ENCODE measurements around the gene TCTN1.

DNA sequence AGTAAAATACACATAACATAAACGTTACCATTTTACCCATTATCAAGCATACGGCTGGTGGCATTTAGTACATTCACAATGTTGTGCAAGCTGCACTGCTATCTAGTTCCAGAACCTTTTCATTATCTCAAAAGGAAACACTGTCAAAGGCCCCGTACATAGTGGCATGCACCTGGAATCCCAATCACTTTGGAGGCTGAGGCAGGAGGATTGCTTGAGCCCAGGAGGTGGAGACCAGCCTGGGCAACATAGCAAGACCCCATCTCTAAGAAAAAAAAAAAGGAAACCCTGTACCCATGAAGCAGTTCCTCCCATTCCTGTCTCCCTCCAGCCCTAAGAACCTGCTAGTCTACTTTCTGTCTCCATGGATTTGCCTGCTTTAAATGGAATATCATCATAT is 82.4 kb downstream of the TCTN1 start:
- TF ChIP-seq, protein P1, sequence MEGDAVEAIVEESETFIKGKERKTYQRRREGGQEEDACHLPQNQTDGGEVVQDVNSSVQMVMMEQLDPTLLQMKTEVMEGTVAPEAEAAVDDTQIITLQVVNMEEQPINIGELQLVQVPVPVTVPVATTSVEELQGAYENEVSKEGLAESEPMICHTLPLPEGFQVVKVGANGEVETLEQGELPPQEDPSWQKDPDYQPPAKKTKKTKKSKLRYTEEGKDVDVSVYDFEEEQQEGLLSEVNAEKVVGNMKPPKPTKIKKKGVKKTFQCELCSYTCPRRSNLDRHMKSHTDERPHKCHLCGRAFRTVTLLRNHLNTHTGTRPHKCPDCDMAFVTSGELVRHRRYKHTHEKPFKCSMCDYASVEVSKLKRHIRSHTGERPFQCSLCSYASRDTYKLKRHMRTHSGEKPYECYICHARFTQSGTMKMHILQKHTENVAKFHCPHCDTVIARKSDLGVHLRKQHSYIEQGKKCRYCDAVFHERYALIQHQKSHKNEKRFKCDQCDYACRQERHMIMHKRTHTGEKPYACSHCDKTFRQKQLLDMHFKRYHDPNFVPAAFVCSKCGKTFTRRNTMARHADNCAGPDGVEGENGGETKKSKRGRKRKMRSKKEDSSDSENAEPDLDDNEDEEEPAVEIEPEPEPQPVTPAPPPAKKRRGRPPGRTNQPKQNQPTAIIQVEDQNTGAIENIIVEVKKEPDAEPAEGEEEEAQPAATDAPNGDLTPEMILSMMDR (IDR thresholded peaks at IDR 0.05; ENCODE audit: low read length): no peak
- TF ChIP-seq EZH2 (IDR thresholded peaks at IDR 0.05; ENCODE audit: borderline replicate concordance, low read length): no peak
